OCI-LY1 (cell line): ENCODE measurements around the gene NR2F1-AS1.

Experiments used
- H2AFZ ChIP-seq: fragments of 200-600 bp; sonication (generic), shearing (Covaris generic); 2 replicates; pipeline ENCODE4 v1.6.0; 2014; ENCODE audit warnings: antibody characterized with exemption, mild to moderate bottlenecking, low read length
- H3F3A ChIP-seq: fragments of 200-600 bp; sonication (generic), shearing (Covaris generic); 2 replicates; pipeline ENCODE4 v1.6.0; 2014; ENCODE audit warnings: mild to moderate bottlenecking, antibody characterized with exemption, low read length, moderate library complexity; ENCODE audit not compliant: insufficient read depth
- H3K27ac ChIP-seq: fragments of 200-600 bp; sonication (generic); 2 replicates; pipeline ENCODE4 v1.5.1; 2014; ENCODE audit warnings: low read length, mixed run types, mild to moderate bottlenecking, low read depth; ENCODE audit not compliant: poor library complexity, severe bottlenecking
- H3K27me3 ChIP-seq: fragments of 200-600 bp; sonication (generic); 2 replicates; pipeline ENCODE4 v1.6.0; 2014; ENCODE audit warnings: antibody characterized with exemption, mild to moderate bottlenecking, low read length, moderate library complexity; ENCODE audit not compliant: insufficient read depth
- H3K36me3 ChIP-seq: fragments of 200-600 bp; sonication (generic); 2 replicates; pipeline ENCODE4 v1.6.1; 2014; ENCODE audit warnings: mild to moderate bottlenecking, antibody characterized with exemption, low read length, moderate library complexity, mixed read lengths; ENCODE audit not compliant: insufficient read depth
- H3K4me1 ChIP-seq: fragments of 200-600 bp; sonication (generic); 2 replicates; pipeline ENCODE4 v1.5.1; 2014; ENCODE audit warnings: mild to moderate bottlenecking, low read length, moderate library complexity; ENCODE audit not compliant: insufficient read depth, severe bottlenecking
- H3K4me2 ChIP-seq: fragments of 200-600 bp; sonication (generic), shearing (Covaris generic); 2 replicates; pipeline ENCODE4 v1.6.1; 2014; ENCODE audit warnings: low read length
- H3K4me3 ChIP-seq: fragments of 200-600 bp; sonication (generic); 2 replicates; pipeline ENCODE4 v1.5.1; 2014; ENCODE audit warnings: low read length, low read depth, mild to moderate bottlenecking, mixed read lengths; ENCODE audit not compliant: poor library complexity, severe bottlenecking
- H3K79me2 ChIP-seq: fragments of 200-600 bp; shearing (Covaris generic); 2 replicates; pipeline ENCODE4 v1.6.1; 2016; ENCODE audit warnings: mixed run types, low read length, mixed read lengths; ENCODE audit not compliant: insufficient read depth
- H3K9ac ChIP-seq: fragments of 200-600 bp; sonication (generic), shearing (Covaris generic); 2 replicates; pipeline ENCODE4 v1.6.1; 2014; ENCODE audit warnings: mild to moderate bottlenecking, low read length, mixed read lengths
- H3K9me2 ChIP-seq: fragments of 200-600 bp; sonication (generic), shearing (Covaris generic); 2 replicates; pipeline ENCODE4 v1.6.1; 2014; ENCODE audit warnings: low read depth, mild to moderate bottlenecking, low read length, mixed read lengths
- H3K9me3 ChIP-seq: fragments of 200-600 bp; shearing (Covaris generic); 2 replicates; pipeline ENCODE4 v1.6.1; 2014; ENCODE audit warnings: low read length, mixed read lengths
- H4K20me1 ChIP-seq: fragments of 200-600 bp; sonication (generic), shearing (Covaris generic); 2 replicates; pipeline ENCODE4 v1.6.0; 2016; ENCODE audit warnings: mild to moderate bottlenecking, low read length; ENCODE audit not compliant: insufficient read depth
- CTCF ChIP-seq: fragments of 200-600 bp; sonication (generic), shearing (Covaris generic); IDR thresholded peaks from 2 replicates; pipeline ENCODE4 v1.5.1; 2017; ENCODE audit warnings: mild to moderate bottlenecking, antibody characterized with exemption, low read length, moderate library complexity, mixed read lengths
- EZH2 ChIP-seq: fragments of 200-600 bp; sonication (generic), shearing (Covaris generic); IDR thresholded peaks from 2 replicates; pipeline ENCODE4 v1.8.0; 2017; ENCODE audit warnings: borderline replicate concordance, mixed run types, mild to moderate bottlenecking, antibody characterized with exemption, low read length, moderate library complexity, mixed read lengths

Gene NR2F1-AS1

GRCh38 chr5:93580927-93581445 is at the start of gene NR2F1-AS1:
Gene NR2F1-AS1, minus strand, starts transcription at chr5:93581219.
- Histone ChIP-seq H3K36me3 (no peaks in the 10 kb centered on the region), H3K9me3 (no peaks in the 10 kb centered on the region), H3K27me3 (no peaks in the 10 kb centered on the region), H3K27ac (no peak within 1 kb of the TSS), H3K4me2 (peak within 1 kb of the TSS; percentile 77), H3K79me2 (no peaks in the 10 kb centered on the region), H3K9me2 (no peaks in the 10 kb centered on the region), H4K20me1 (no peaks in the 10 kb centered on the region), H2AFZ (no peak within 1 kb of the TSS), H3F3A (no peaks in the 10 kb centered on the region), H3K4me1 (peaks cover 31% of the 10 kb centered on the region), H3K9ac (peak within 1 kb of the TSS; percentile 26; the same call in 1 of the 2 replicates), H3K4me3 (peak within 1 kb of the TSS; percentile 52)
- TF ChIP-seq EZH2 (no peak), CTCF (no peak)

- H3K79me2 ChIP-seq: no peaks in the 10 kb centered on the region
- no peak overlapping the region for H3K27ac ChIP-seq
- H3K9me2 ChIP-seq: no peaks in the 10 kb centered on the region
- H3K4me1 ChIP-seq: peaks cover 1% of the 10 kb centered on the region
- no peak overlapping the region for H3K4me2 ChIP-seq
- no peaks in the 10 kb centered on the region for H4K20me1 ChIP-seq
- no peak overlapping the region for H3K9ac ChIP-seq
- TF ChIP-seq EZH2 (no peak), CTCF (no peak)
- H3K4me3 ChIP-seq: no peak overlapping the region
- H2AFZ ChIP-seq: no peak overlapping the region
- H3F3A ChIP-seq: peaks cover 2% of the 10 kb centered on the region; the same call in 1 of the 2 replicates
- H3K27me3 ChIP-seq: no peaks in the 10 kb centered on the region
- no peaks in the 10 kb centered on the region for H3K36me3 ChIP-seq
- H3K9me3 ChIP-seq: no peaks in the 10 kb centered on the region
These were observed 45.8 kb upstream of the NR2F1-AS1 start for GRCh38 chr5:93626801-93627200.

- no peak overlapping the region for H3K4me3 ChIP-seq
- H3K27ac ChIP-seq: no peak overlapping the region
- TF ChIP-seq EZH2 (no peak), CTCF (no peak)
- peaks cover 4% of the 10 kb centered on the region; the same call in 1 of the 2 replicates for H3F3A ChIP-seq
- H3K4me2 ChIP-seq: no peak overlapping the region
- H3K9ac ChIP-seq: no peak overlapping the region
- no peaks in the 10 kb centered on the region for H3K79me2 ChIP-seq
- no peaks in the 10 kb centered on the region for H3K9me2 ChIP-seq
- no peaks in the 10 kb centered on the region for H3K9me3 ChIP-seq
- peaks cover 12% of the 10 kb centered on the region for H3K4me1 ChIP-seq
- no peaks in the 10 kb centered on the region for H3K36me3 ChIP-seq
- no peak overlapping the region for H2AFZ ChIP-seq
- no peaks in the 10 kb centered on the region for H3K27me3 ChIP-seq
- no peaks in the 10 kb centered on the region for H4K20me1 ChIP-seq
These were observed 42.1 kb upstream of the NR2F1-AS1 start for GRCh38 chr5:93623153-93623552.
